Stomach (tissue), 4 donors: ENCODE results near the gene PORCN.

ENCODE experiments used
- CTCF ChIP-seq, 7 experiments: fragments of 450-650 bp in 4 of 7; fragments of 200-600 bp in 3 of 7; sonication (generic) in 3 of 7; IDR thresholded peaks; one replicate each; pipeline ENCODE4 v1.5.1; 2016 to 2019; ENCODE audit warnings: antibody characterized with exemption in 7 of 7, control low read depth in 2 of 7, mild to moderate bottlenecking in 1 of 7
- EP300 ChIP-seq: sonication (generic); formaldehyde crosslinking; IDR thresholded peaks from one replicate; pipeline ENCODE4 v1.6.1; 2017; ENCODE audit warnings: antibody characterized with exemption
- POLR2A ChIP-seq, 4 donors: fragments of 450-650 bp; IDR thresholded peaks; one replicate each; pipeline ENCODE4 v1.6.1; 2016; ENCODE audit warnings: antibody characterized with exemption in 4 of 4, control low read depth in 2 of 4, mild to moderate bottlenecking in 1 of 4, moderate library complexity in 1 of 4
- POLR2AphosphoS5 ChIP-seq, 3 donors: sonication (generic); formaldehyde crosslinking; IDR thresholded peaks; one replicate each; pipeline ENCODE4 v1.6.1; 2016; ENCODE audit warnings: antibody characterized with exemption in 3 of 3

DNA sequence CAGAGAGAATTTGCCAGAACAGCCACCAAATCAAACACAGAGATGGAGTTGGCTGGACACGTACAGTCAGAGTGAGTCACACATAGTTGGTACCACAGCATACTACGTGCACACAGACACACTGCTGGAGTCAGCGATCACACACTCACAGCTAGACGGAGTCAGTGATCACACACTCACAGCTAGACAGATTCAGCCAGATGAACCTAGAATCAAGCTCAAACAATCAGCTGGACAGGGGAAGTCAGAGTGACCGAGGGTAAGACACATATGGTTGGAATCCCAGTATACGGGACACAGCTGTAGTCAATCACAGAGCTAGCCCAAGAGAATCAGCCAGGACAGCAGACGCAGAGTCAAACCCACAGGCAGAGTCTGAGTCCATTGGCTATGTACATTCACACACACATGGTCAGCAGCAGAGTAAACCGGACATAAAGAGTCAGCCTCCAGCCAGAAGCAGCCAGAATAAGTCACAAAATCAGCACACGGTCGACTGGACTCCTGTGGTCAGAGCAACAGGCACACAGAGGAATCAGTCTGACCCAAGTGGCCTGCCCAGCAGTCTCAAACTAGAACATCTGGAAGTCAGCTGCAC lies 43.4 kb upstream of the PORCN start:
- TF ChIP-seq EP300: no peak
- TF ChIP-seq CTCF (IDR thresholded peaks at IDR 0.05): no peak
- no peak for TF ChIP-seq POLR2A (IDR thresholded peaks at IDR 0.05)
- no peak for TF ChIP-seq POLR2AphosphoS5 (IDR thresholded peaks at IDR 0.05)
